Activated CD8-positive, alpha-beta memory T cell treated with anti-CD3 and anti-CD28 coated beads, Interleukin-2, amount 50 U/mL, for 1 hour (primary cell): Measurements from ENCODE around the gene PPIE.

Experiments
- DNase-seq: peaks from one replicate; pipeline ENCODE4 v3.0.0-alpha.2; 2020; ENCODE audit errors: extremely low read depth

Gene PPIE

DNA sequence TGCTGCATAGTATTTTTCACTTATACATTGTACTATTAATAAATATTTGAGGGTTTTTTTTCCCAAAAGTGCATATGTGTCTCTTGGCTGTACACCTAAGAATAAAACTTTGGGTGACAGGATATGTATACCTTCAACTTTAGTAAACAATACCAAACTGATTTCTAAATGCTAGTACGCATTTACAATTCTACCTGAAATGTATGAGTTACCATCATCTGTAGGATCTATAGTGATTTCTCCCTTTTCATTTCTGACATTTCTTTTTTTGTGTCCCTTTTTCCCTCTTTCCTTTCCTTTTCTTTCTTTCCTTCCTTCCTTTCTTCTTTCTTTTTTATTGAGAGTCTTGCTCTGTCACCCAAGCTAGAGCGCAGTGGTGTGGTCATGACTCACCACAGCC lies 66.7 kb downstream of the PPIE start:
- no peak for DNase-seq

GRCh38 chr1:39808784-39809517 lies 70.3 kb downstream of the PPIE start:
- DNase-seq = no peak

DNA sequence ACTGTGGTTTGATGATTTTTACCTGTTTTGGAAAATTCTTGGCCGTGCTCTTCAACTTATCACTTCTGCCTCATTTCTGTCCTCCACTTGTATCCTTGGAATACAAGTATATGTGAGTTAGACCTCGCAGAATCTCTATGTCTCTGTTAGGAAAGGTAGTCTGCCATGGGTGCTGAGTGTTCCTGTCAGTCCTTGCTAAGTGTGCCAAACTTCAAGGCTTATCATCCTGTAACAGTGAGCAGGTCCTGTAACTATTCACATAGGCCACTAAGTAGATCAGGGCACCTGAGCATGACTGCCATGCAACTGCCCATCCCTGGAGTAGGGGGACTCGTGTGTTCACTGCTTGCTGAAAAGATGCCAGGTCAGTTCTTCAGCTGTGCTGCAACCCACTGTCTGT lies 74.2 kb downstream of the PPIE start:
- no peak for DNase-seq
